Gastrocnemius medialis (tissue), 4 donors: ENCODE measurements around the gene CCDC178.

Experiments used
- POLR2A ChIP-seq, 2 donors: fragments of 450-650 bp; IDR thresholded peaks; one replicate each; pipeline ENCODE4 v1.6.1; 2017; ENCODE audit warnings: antibody characterized with exemption in 2 of 2, mild to moderate bottlenecking in 2 of 2, moderate library complexity in 2 of 2
- TF ChIP-seq, protein P1 (sequence below), 5 experiments: fragments of 450-650 bp in 3 of 5; fragments of 200-600 bp in 2 of 5; sonication (generic) in 2 of 5; IDR thresholded peaks in 4 of 5; conservative IDR thresholded peaks in 1 of 5; 1 replicate in 4 of 5; 2 replicates in 1 of 5; pipeline ENCODE4 v1.5.1; 2016 to 2019; ENCODE audit warnings: antibody characterized with exemption in 5 of 5, mild to moderate bottlenecking in 3 of 5, moderate library complexity in 3 of 5

DNA sequence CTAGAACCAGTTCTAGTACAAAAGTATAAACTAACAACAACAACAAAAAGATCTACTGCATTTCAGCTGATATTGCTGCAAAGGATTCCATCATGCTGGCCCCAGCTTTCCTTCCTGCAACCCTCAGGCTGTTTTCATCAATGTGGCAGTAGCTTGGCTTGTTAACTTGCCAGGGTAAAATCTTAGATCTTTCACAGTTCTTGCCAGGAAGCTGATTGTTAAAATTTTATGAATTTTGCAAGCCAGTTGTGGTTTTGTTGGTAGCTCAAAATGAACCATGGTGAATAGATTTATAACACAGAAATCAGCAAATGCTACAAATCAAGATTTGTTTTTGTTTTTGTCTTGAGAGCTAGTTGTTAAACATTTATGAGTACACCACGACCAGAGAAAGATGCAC lies 19.3 kb downstream of the CCDC178 start:
- TF ChIP-seq, protein P1, sequence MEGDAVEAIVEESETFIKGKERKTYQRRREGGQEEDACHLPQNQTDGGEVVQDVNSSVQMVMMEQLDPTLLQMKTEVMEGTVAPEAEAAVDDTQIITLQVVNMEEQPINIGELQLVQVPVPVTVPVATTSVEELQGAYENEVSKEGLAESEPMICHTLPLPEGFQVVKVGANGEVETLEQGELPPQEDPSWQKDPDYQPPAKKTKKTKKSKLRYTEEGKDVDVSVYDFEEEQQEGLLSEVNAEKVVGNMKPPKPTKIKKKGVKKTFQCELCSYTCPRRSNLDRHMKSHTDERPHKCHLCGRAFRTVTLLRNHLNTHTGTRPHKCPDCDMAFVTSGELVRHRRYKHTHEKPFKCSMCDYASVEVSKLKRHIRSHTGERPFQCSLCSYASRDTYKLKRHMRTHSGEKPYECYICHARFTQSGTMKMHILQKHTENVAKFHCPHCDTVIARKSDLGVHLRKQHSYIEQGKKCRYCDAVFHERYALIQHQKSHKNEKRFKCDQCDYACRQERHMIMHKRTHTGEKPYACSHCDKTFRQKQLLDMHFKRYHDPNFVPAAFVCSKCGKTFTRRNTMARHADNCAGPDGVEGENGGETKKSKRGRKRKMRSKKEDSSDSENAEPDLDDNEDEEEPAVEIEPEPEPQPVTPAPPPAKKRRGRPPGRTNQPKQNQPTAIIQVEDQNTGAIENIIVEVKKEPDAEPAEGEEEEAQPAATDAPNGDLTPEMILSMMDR (IDR thresholded peaks at IDR 0.05 in 4 of 5, conservative IDR thresholded peaks at IDR 0.05 in 1 of 5), result no peak
- no peak for TF ChIP-seq POLR2A (IDR thresholded peaks at IDR 0.05)
